Adrenal gland (tissue), 12 donors: Measurements from ENCODE around the gene D2HGDH. TPM values are rescaled to one million over a fixed set of nuclear protein-coding genes. Genes with fewer than 3 reads are reported as not detected.
A peak's percentile ranks its signal among the peaks of the same experiment; 100 is the strongest.
"Not testable (repeated sequence)": the region's sequence is repeated elsewhere in the genome, so short reads cannot be mapped to it uniquely, and the experiment has no call there.

Experiments
- DNase-seq, 7 donors: peaks; one replicate each; pipeline ENCODE4 v3.0.0-alpha.2; 2019 to 2020
- H3K27ac ChIP-seq, 5 donors: fragments of 200-600 bp; sonication (generic) in 4 of 5; 1 replicate in 3 of 5; 2 replicates in 2 of 5; pipeline versions ENCODE4 v1.5.1 to v1.8.0; 2016 to 2020; ENCODE audit warnings: mild to moderate bottlenecking in 1 of 5
- H3K27me3 ChIP-seq: fragments of 200-600 bp; 2 replicates; pipeline ENCODE4 v1.8.0; 2021
- H3K36me3 ChIP-seq, 2 donors: fragments of 200-600 bp; replicated peaks in 1 of 2; 1 replicate in 1 of 2; 2 replicates in 1 of 2; pipeline versions ENCODE4 v1.5.1 to v1.8.0; 2018 to 2022
- H3K4me1 ChIP-seq, 2 donors: fragments of 200-600 bp; replicated peaks in 1 of 2; 1 replicate in 1 of 2; 2 replicates in 1 of 2; pipeline versions ENCODE4 v1.5.1 to v1.8.0; 2018 to 2021
- H3K4me3 ChIP-seq, 4 donors: fragments of 200-600 bp; sonication (generic) in 3 of 4; one replicate each; pipeline ENCODE4 v1.5.1; 2016 to 2018
- H3K9me3 ChIP-seq, 3 donors: fragments of 200-600 bp; sonication (generic) in 1 of 3; replicated peaks in 1 of 3; 1 replicate in 2 of 3; 2 replicates in 1 of 3; pipeline versions ENCODE4 v1.5.1 to v1.8.0; 2016 to 2021
- POLR2A ChIP-seq, 2 donors: fragments of 450-650 bp; IDR thresholded peaks; one replicate each; pipeline ENCODE4 v1.6.1; 2017; ENCODE audit warnings: antibody characterized with exemption in 2 of 2, mild to moderate bottlenecking in 2 of 2, moderate library complexity in 1 of 2
- WGBS, 4 donors: extraction: QIAGEN DNeasy Blood & Tissue Kit in 2 of 4; methylation state at CpG; one replicate each; pipeline versions ENCODE4 v1.1.5 to v1.1.7; 2013 to 2017; 5-methylcytosine and 5-hydroxymethylcytosine counted together
- intact Hi-C, 2 donors: fragments of 100-400 bp; cut with DNase I; formaldehyde crosslinking; loops; one replicate each; pipeline versions ENCODE4 v1.14.1 to v1.15.0; 2022 to 2023
- polyA plus RNA-seq, 3 donors: library from polyadenylated mRNA; stranded (reverse); fragments of 200-250 nt in 2 of 3; fragments of 350-450 nt in 1 of 3; fragmentation: Illumina TruSeq in 1 of 3; extraction: RNeasy Lipid Tissue Mini Kit (QIAGEN cat#74804) in 1 of 3; gene quantifications; one replicate each; pipeline ENCODE4 v1.2.3, GENCODE V29; 2013 to 2014
- total RNA-seq, 9 donors: library from RNA; depleted of rRNA in 4 of 9; stranded (reverse); fragments of >200 nt in 4 of 9; fragments of 120-200 nt in 1 of 9; fragmentation: NEBNext Ultra II Directional in 1 of 9; extraction: Animal tissue kit (Norgen Biotek cat#: 25700) in 1 of 9; gene quantifications; one replicate each; pipeline versions ENCODE4 v1.1.0 to v1.2.4, GENCODE V29; 2013 to 2023
- TF ChIP-seq, protein P1 (sequence below), 6 experiments: fragments of 450-650 bp in 4 of 6; fragments of 200-600 bp in 2 of 6; sonication (generic) in 1 of 6; IDR thresholded peaks; 1 replicate in 5 of 6; 2 replicates in 1 of 6; pipeline versions ENCODE4 v1.5.1 to v1.8.0; 2016 to 2021; ENCODE audit warnings: antibody characterized with exemption in 6 of 6, mild to moderate bottlenecking in 2 of 6, moderate library complexity in 1 of 6
- donor health status: healthy with polysubstance abuse.
- donor health status: Bipolar disorder and iron deficiency.
- donor health status: DM: yes; HTN: yes; CAD: no.
- donor health status: DM: no; HTN: no; CAD: no.
- donor health status: DM: no; HTN: no; CAD: no.
- donor health status: DM: yes; HTN: yes; CAD: no.

Gene D2HGDH
- total and polyA plus RNA-seq, 12 donors, result 4.3 to 131 (median 38.1) TPM

DNA sequence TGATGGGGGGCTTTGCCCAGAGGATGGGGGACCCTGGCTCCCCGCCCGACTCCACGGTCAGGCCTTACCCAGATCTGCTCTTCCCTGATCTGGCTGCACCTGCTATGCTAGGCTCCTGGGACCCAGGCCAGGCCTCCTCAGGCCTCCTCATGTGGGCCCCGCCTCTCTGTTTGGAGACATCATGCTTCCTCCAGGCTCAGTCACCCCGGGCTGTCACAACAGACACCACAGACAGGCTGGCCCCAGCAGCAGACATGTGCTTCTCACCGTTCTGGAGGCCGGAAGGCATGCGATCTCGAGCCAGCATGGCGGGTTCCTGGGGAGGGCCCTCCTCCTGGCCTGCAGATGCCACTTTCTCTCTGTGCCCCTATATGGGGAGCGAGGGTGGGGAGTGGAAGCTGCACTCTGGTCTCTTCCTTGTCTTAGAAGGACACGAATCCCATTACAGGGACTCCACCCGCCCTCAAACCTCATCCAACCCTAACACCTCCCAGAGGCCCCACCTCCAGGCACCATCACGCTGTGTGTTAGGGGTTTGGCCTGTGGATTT is 63.7 kb downstream of the D2HGDH start:
- Histone ChIP-seq H3K36me3 (no peaks in the 10 kb centered on the region), H3K4me3 (no peak overlapping the region), H3K27ac (no peak overlapping the region), H3K9me3 (no peaks in the 10 kb centered on the region), H3K27me3 (peaks cover 4% of the 10 kb centered on the region), H3K4me1 (peaks cover 3 to 4% of the 10 kb centered on the region in 2 donors)
- intact Hi-C loops, result no loop called here
- peak in 1 of 7 donors; percentile 14 for DNase-seq
- TF ChIP-seq POLR2A (IDR thresholded peaks at IDR 0.05), result no peak
- TF ChIP-seq, protein P1, sequence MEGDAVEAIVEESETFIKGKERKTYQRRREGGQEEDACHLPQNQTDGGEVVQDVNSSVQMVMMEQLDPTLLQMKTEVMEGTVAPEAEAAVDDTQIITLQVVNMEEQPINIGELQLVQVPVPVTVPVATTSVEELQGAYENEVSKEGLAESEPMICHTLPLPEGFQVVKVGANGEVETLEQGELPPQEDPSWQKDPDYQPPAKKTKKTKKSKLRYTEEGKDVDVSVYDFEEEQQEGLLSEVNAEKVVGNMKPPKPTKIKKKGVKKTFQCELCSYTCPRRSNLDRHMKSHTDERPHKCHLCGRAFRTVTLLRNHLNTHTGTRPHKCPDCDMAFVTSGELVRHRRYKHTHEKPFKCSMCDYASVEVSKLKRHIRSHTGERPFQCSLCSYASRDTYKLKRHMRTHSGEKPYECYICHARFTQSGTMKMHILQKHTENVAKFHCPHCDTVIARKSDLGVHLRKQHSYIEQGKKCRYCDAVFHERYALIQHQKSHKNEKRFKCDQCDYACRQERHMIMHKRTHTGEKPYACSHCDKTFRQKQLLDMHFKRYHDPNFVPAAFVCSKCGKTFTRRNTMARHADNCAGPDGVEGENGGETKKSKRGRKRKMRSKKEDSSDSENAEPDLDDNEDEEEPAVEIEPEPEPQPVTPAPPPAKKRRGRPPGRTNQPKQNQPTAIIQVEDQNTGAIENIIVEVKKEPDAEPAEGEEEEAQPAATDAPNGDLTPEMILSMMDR (IDR thresholded peaks at IDR 0.05), result no peak
- WGBS, 4 donors, result 88 to 99% (median 90%) methylated on average over 10 to 14 of the region's 14 CpGs

DNA sequence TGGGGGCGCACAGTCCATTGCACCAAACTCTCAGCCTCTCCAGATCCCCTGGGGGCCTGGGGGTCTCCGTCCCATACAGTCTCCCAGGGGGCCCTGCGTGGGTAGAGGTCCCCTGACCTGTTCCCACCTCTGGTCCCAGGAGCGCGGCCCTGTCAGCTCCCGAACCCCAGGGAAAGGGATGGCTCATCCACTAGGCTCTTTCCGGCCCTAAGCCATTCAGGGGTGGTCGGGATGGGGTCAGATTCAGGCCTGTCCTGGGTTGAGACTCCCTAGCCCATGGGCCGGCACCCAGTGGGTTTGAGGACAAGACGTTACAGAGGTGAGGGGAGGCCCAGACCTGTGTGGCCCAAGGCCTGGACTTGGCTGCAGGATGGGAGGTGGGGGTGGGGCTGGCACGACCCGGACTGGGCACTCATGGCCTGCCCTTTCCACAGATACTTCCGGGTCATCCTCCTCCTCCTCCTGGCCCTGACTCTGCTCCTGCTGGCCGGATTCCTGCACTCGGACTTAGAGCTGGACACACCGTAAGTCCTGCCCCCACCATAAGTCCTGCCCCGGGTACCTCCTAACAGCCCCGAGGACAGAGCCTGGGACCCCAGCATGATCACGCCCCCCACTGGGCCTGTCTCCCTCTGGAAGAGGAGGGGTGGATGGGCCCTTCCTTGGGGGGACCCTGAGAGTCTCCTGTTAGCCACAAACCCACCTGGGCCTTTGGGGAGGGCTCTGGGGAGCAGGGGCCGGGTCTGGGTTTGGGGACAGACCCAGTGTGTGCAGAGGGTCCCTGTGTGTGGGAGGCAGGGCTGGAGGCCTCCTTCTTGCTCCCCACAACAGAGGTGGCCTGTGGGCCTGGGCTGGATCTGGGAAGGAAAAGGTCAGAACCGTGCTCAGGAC is 64.4 kb downstream of the D2HGDH start:
- intact Hi-C loops, result no loop called here
- Histone ChIP-seq H3K36me3 (no peaks in the 10 kb centered on the region), H3K9me3 (no peaks in the 10 kb centered on the region), H3K27ac (no peak overlapping the region), H3K4me1 (peaks cover 10% of the 10 kb centered on the region in 2 donors), H3K4me3 (no peak overlapping the region), H3K27me3 (peaks cover 10% of the 10 kb centered on the region)
- 82 to 97% (median 89%) methylated on average over 3 to 21 of the region's 21 CpGs for WGBS, 4 donors
- TF ChIP-seq, protein P1 (IDR thresholded peaks at IDR 0.05), result no peak
- TF ChIP-seq POLR2A (IDR thresholded peaks at IDR 0.05), result no peak
- DNase-seq, result peak in 4 of 7 donors; percentile 11 to 45 (median 13)

DNA sequence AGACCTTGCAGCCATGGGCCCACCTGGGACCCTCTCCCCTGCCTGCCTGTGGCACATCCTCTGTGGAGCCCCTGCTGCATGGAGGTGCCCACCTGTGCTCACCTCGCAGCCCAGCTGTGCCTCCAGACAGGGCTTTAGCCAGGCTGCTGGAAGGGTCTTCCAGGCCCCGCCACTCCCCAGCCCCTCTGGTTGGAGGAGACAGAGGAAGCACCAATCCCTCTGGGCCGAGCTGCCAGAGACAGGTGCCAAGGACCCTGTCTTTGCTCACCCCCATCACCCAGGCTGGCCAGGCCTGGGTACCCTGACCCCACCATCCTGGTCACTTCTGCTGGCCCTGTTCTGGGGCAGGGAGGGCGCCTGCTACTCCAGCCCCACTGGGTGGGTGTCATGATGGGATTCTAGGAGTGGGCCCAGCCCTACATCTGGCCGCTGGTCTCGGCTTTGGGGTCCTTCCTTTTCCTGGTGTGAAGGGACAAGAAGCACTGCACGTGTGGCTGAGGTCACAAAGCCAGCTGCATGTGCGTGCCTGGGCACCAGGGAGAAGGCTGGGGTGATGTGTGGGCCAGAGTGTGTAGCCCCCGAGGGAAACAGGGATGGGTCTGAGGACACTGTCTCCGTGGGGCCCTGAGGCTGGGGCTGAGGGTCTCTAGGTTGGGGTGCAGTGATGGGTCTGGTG is 65.2 kb downstream of the D2HGDH start:
- Histone ChIP-seq H3K4me1 (peaks cover 18% of the 10 kb centered on the region in 2 donors), H3K36me3 (no peaks in the 10 kb centered on the region), H3K27me3 (peaks cover 18% of the 10 kb centered on the region), H3K9me3 (no peaks in the 10 kb centered on the region), H3K27ac (no peak overlapping the region), H3K4me3 (no peak overlapping the region)
- TF ChIP-seq, protein P1 (IDR thresholded peaks at IDR 0.05), result no peak
- TF ChIP-seq POLR2A (IDR thresholded peaks at IDR 0.05), result no peak
- intact Hi-C loops, result no loop called here
- DNase-seq, result peak in 1 of 7 donors; percentile 11
- WGBS, 4 donors, result 88 to 94% (median 91%) methylated on average over 5 to 10 of the region's 10 CpGs

DNA sequence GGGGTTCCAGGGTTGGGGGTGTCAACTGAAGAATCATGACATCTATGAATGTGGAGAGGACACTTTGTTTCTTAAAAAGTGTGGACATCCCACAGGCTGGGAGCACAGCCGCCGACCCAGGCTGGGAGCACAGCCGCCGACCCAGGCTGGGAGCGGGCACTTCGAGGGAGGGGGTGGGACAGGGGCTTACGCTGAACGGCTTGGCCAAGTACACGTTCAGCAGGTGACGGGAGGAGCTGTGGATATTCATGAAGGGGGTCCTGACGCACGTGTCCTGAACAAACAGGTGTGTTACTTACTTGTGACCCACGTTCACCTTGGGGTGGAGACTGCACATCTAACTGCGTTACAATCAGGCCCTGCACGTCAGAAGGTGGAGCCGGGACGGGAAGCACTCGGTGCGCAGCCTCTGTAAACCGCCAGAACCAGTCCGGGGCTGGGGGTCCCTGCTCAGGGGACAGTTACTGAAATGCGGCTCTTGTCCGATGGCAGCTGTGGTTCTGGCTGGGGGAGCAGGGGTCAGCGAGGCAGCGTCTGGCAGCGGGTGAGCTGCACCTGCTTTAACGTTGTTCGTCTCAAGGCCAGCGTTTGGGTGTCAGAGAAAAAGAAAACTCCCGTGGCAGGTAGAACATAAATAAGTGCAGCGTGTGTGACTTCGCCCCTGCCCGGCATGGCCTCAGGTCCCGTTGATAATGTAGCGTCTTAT is 65.9 kb downstream of the D2HGDH start:
- Histone ChIP-seq H3K27me3 (peaks cover 19% of the 10 kb centered on the region), H3K4me1 (peaks cover 19 to 21% of the 10 kb centered on the region in 2 donors)
- peak in 1 of 7 donors; percentile 10 for DNase-seq
- H3K27ac ChIP-seq, H3K4me3 ChIP-seq, intact Hi-C loops, H3K36me3 ChIP-seq, H3K9me3 ChIP-seq: not testable (repeated sequence)
- WGBS, 4 donors, result 79 to 87% (median 86%) methylated on average over 22 to 35 of the region's 35 CpGs
